ENCODE results near the gene MYO7A. TPM values are rescaled to one million over a fixed set of nuclear protein-coding genes. Genes with fewer than 3 reads are reported as not detected.

Gene MYO7A
- total and polyA plus RNA-seq, 2 of the 8 experiments (the other 6 are each of a cell fraction or from before 2014, with no cell fraction given): 1.5 to 1.9 TPM

GRCh38 chr11:77232242-77232641, 104.2 kb downstream of the MYO7A start:
- no peak overlapping the region for H2BK12ac ChIP-seq (ENCODE audit: low read depth, low read length)
- no peak overlapping the region for H3K4me3 ChIP-seq (ENCODE audit: extremely low read depth in 1 of 4, insufficient read depth in 2 of 4, low read depth in 3 of 4, low read length in 4 of 4)
- H3K9me3 ChIP-seq (ENCODE audit: insufficient read depth in 2 of 2, low read depth in 1 of 2, low read length in 1 of 2): no peaks in the 10 kb centered on the region
- H3K14ac ChIP-seq (ENCODE audit: insufficient read length): no peak overlapping the region
- 93% methylated on average over 4 of the region's 4 CpGs; no CpG with 5 or more reads in 1 of the 2 experiments for WGBS, 2 experiments (ENCODE audit: extremely low coverage in 1 of 2, insufficient coverage in 1 of 2, insufficient read length in 1 of 2, insufficient replicate concordance in 2 of 2, low coverage in 1 of 2, low lambda C conversion rate in 2 of 2, missing lambda C conversion rate in 1 of 2)
- H3K79me1 ChIP-seq (ENCODE audit: low read depth, low read length): no peaks in the 10 kb centered on the region
- H3K18ac ChIP-seq (ENCODE audit: extremely low read depth, low read length): no peak overlapping the region
- no peak overlapping the region for H3K56ac ChIP-seq (replicated peaks; ENCODE audit: insufficient read length, low read depth, low read length)
- H2BK120ac ChIP-seq (replicated peaks; ENCODE audit: low read depth, low read length): no peak overlapping the region
- no peak overlapping the region for H4K8ac ChIP-seq (ENCODE audit: extremely low read depth, insufficient read depth, low read length)
- no peak overlapping the region for H4K91ac ChIP-seq (replicated peaks; ENCODE audit: insufficient read length, low read length)
- H3K23ac ChIP-seq (ENCODE audit: insufficient read length): no peak overlapping the region
- no peak overlapping the region for H3K4ac ChIP-seq (replicated peaks; ENCODE audit: insufficient read length, low read depth, low read length)
- no peaks in the 10 kb centered on the region for H3K36me3 ChIP-seq (ENCODE audit: control insufficient read depth in 2 of 4, insufficient read depth in 4 of 4, low read length in 3 of 4)
- TF ChIP-seq CREB1 (IDR thresholded peaks at IDR 0.05): no peak
- no peak for FAIRE-seq
- H3K27ac ChIP-seq (ENCODE audit: low read depth, low read length): no peak overlapping the region
- no peak overlapping the region for H3K4me2 ChIP-seq (ENCODE audit: insufficient read depth in 1 of 2, low read depth in 2 of 2, low read length in 2 of 2)
- H2BK20ac ChIP-seq (ENCODE audit: low read length): no peak overlapping the region
- no peak overlapping the region for H2BK5ac ChIP-seq (ENCODE audit: low read depth, low read length)
- no peaks in the 10 kb centered on the region for H3K4me1 ChIP-seq (replicated peaks in 1 of 4; ENCODE audit: control insufficient read depth in 3 of 4, insufficient read depth in 4 of 4, low read length in 3 of 4)
- ChIA-PET POLR2A (ENCODE audit: partially characterized antibody) (no interaction called here), CTCF (ENCODE audit: partially characterized antibody) (interaction anchor here (1.3 kb wide), 1 partner anchor 9 kb away, joined by 4 read pairs; no protein-coding TSS in a partner anchor)
- no peaks in the 10 kb centered on the region; a peak in 1 of 7 replicates for H3K27me3 ChIP-seq (replicated peaks in 1 of 4; ENCODE audit: control insufficient read depth in 3 of 4, extremely low read depth in 1 of 4, insufficient read depth in 3 of 4, low read length in 3 of 4)
- H2BK15ac ChIP-seq (ENCODE audit: low read length): no peak overlapping the region
- H4K20me1 ChIP-seq (replicated peaks in 1 of 2; ENCODE audit: control insufficient read depth in 1 of 2, insufficient read depth in 2 of 2, low read length in 2 of 2): no peaks in the 10 kb centered on the region
- H3K9ac ChIP-seq (replicated peaks in 1 of 4; ENCODE audit: extremely low read depth in 1 of 4, low read depth in 3 of 4, low read length in 3 of 4): no peak overlapping the region
- H2AFZ ChIP-seq (ENCODE audit: low read length): no peak overlapping the region
- H3K79me2 ChIP-seq (ENCODE audit: control insufficient read depth in 1 of 2, insufficient read depth in 2 of 2, low read length in 2 of 2): no peaks in the 10 kb centered on the region
- H3K23me2 ChIP-seq (ENCODE audit: low read depth, low read length): no peaks in the 10 kb centered on the region
- H2AK5ac ChIP-seq (ENCODE audit: low read depth, low read length): no peak overlapping the region
- no peak overlapping the region for H4K5ac ChIP-seq (ENCODE audit: insufficient read length, low read depth, low read length)
- DNase-seq (ENCODE audit: low read depth in 1 of 2, low spot score in 2 of 2): no peak
